OCI-LY7 (cell line): ENCODE measurements around the gene GLP1R. TPM values are rescaled to one million over a fixed set of nuclear protein-coding genes. Genes with fewer than 3 reads are reported as not detected.

ENCODE experiments used
- BruUV-seq: library from RNA; stranded (reverse); fragments of 400-500 nt; replicated peaks from 2 replicates; lab custom pipeline; 2021; lab: Mats Ljungman, UMichigan
- CTCF ChIA-PET: fragments of 300-600 bp; sonication (Branson Sonifier 250); formaldehyde crosslinking; loops from one replicate; lab custom pipeline; 2022; ENCODE audit warnings: antibody characterized with exemption; ENCODE audit not compliant: unreplicated experiment; lab: Charles Lee
- POLR2A ChIA-PET: fragments of 300-600 bp; sonication (Branson Sonifier 250); formaldehyde crosslinking; loops from one replicate; lab custom pipeline; 2022; ENCODE audit warnings: antibody characterized with exemption; lab: Charles Lee
- DNase-seq: peaks from one replicate; pipeline ENCODE4 v3.0.0-alpha.2; 2015; ENCODE audit warnings: low spot score
- H2AFZ ChIP-seq: fragments of 200-600 bp; sonication (generic), shearing (Covaris generic); 2 replicates; pipeline ENCODE4 v1.6.1; 2014; ENCODE audit warnings: mild to moderate bottlenecking, antibody characterized with exemption, low read length, moderate library complexity
- H3K27ac ChIP-seq: fragments of 200-600 bp; sonication (generic); 2 replicates; pipeline ENCODE4 v1.5.1; 2014; ENCODE audit warnings: mixed run types, low read depth, mild to moderate bottlenecking, moderate library complexity, low read length, inconsistent platforms; ENCODE audit not compliant: poor library complexity, severe bottlenecking
- H3K36me3 ChIP-seq: fragments of 200-600 bp; sonication (generic); 2 replicates; pipeline ENCODE4 v1.6.1; 2014; ENCODE audit warnings: mild to moderate bottlenecking, antibody characterized with exemption, low read length, moderate library complexity, mixed read lengths; ENCODE audit not compliant: insufficient read depth
- H3K4me1 ChIP-seq: fragments of 200-600 bp; sonication (generic); 2 replicates; pipeline ENCODE4 v1.5.1; 2014; ENCODE audit warnings: mild to moderate bottlenecking, low read length; ENCODE audit not compliant: insufficient read depth, poor library complexity, severe bottlenecking
- H3K4me2 ChIP-seq: fragments of 200-600 bp; sonication (generic); 2 replicates; pipeline ENCODE4 v1.6.1; 2014; ENCODE audit warnings: mild to moderate bottlenecking, low read length
- H3K4me3 ChIP-seq: fragments of 200-600 bp; sonication (generic); 2 replicates; pipeline ENCODE4 v1.5.1; 2014; ENCODE audit warnings: mild to moderate bottlenecking, low read depth, low read length; ENCODE audit not compliant: poor library complexity, severe bottlenecking
- H3K79me2 ChIP-seq: fragments of 200-600 bp; sonication (generic); 2 replicates; pipeline ENCODE4 v1.6.1; 2016; ENCODE audit warnings: low read depth, mild to moderate bottlenecking, low read length, moderate library complexity, mixed read lengths; ENCODE audit not compliant: insufficient read depth
- H3K9me2 ChIP-seq: fragments of 200-600 bp; sonication (generic); 2 replicates; pipeline ENCODE4 v1.6.1; 2016; ENCODE audit warnings: mild to moderate bottlenecking, low read length, mixed read lengths; ENCODE audit not compliant: insufficient read depth
- H3K9me3 ChIP-seq: fragments of 200-600 bp; sonication (generic); 2 replicates; pipeline ENCODE4 v1.6.1; 2014; ENCODE audit warnings: mild to moderate bottlenecking, mixed run types, low read length, mixed read lengths
- H4K20me1 ChIP-seq: fragments of 200-600 bp; sonication (generic); 2 replicates; pipeline ENCODE4 v1.6.1; 2014; ENCODE audit warnings: mild to moderate bottlenecking, antibody characterized with exemption, low read length, moderate library complexity, mixed read lengths; ENCODE audit not compliant: insufficient read depth
- EZH2phosphoT487 ChIP-seq: fragments of 200-600 bp; sonication (generic); IDR thresholded peaks from 2 replicates; pipeline ENCODE4 v1.6.1; 2018; ENCODE audit warnings: low read depth, borderline replicate concordance, mild to moderate bottlenecking, mixed run types, antibody characterized with exemption, low read length, moderate library complexity, mixed read lengths
- intact Hi-C: fragments of 100-400 bp; cut with micrococcal nuclease; formaldehyde crosslinking; loops from one replicate; pipeline ENCODE4 v1.10.0; 2022; ENCODE audit not compliant: unreplicated experiment
- total RNA-seq, 2 experiments: library from RNA; depleted of rRNA in 1 of 2; stranded (reverse); fragments of >200 nt in 1 of 2; shearing (Covaris generic) in 1 of 2; gene quantifications; 2 replicates each; pipeline ENCODE4 v1.2.3, GENCODE V29; 2014 to 2022
- TF ChIP-seq, protein P1 (sequence below): fragments of 200-600 bp; sonication (generic); conservative IDR thresholded peaks from 2 replicates; pipeline ENCODE4 v1.5.1; 2014; ENCODE audit warnings: mild to moderate bottlenecking, antibody characterized with exemption, low read length, moderate library complexity, mixed read lengths

The GLP1R gene
- total RNA-seq, 2 experiments from 2014 or later, result not detected

DNA sequence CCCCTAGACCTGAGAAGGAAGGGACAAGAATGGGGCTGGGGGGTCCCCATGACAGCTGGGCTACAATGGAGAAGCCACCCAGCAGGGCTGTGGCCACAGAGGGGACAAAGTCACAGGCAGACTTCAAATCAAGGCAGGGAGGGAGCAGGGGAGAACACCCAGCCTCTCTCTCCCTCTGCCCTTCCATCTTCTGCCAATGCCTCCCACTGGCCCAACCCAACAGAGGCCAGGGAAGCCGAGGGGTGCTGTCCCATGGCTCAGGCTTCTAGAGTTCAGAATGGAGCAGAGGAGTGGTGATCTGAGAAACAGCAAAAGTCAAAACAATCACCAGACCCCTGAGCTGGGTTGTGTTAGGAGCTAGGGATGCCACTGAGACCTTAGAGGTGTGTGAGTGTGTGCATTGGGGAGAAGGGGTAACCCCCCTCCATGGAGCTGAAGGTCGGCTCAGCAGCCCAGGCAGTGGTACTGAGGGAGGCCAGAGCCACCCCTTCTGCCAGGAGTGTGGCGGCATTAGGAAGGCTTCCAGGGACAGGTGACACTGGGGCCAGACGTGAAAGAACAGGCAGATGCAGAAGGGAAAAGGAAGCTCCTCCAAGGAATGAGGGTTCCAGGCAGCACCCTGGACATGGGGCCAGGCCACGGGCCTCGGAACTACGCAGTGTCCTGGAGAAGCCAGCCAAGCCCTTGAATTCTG lies 12.0 kb downstream of the GLP1R start:
- no peaks in the 10 kb centered on the region for H3K4me1 ChIP-seq
- no peak for DNase-seq
- H2AFZ ChIP-seq, result no peak overlapping the region
- H3K9me2 ChIP-seq, result no peaks in the 10 kb centered on the region
- no peaks in the 10 kb centered on the region for H3K9me3 ChIP-seq
- no peak for TF ChIP-seq EZH2phosphoT487
- TF ChIP-seq, protein P1, sequence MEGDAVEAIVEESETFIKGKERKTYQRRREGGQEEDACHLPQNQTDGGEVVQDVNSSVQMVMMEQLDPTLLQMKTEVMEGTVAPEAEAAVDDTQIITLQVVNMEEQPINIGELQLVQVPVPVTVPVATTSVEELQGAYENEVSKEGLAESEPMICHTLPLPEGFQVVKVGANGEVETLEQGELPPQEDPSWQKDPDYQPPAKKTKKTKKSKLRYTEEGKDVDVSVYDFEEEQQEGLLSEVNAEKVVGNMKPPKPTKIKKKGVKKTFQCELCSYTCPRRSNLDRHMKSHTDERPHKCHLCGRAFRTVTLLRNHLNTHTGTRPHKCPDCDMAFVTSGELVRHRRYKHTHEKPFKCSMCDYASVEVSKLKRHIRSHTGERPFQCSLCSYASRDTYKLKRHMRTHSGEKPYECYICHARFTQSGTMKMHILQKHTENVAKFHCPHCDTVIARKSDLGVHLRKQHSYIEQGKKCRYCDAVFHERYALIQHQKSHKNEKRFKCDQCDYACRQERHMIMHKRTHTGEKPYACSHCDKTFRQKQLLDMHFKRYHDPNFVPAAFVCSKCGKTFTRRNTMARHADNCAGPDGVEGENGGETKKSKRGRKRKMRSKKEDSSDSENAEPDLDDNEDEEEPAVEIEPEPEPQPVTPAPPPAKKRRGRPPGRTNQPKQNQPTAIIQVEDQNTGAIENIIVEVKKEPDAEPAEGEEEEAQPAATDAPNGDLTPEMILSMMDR, result no peak
- no peak overlapping the region for H3K4me3 ChIP-seq
- POLR2A ChIA-PET, result interaction anchor here (1.2 kb wide), 1 partner anchor 23 kb away, joined by 3 read pairs; no protein-coding TSS in a partner anchor
- H3K79me2 ChIP-seq, result no peaks in the 10 kb centered on the region
- no peaks in the 10 kb centered on the region for H3K36me3 ChIP-seq
- no peak overlapping the region for H3K4me2 ChIP-seq
- CTCF ChIA-PET, result no interaction called here
- H3K27ac ChIP-seq, result no peak overlapping the region
- BruUV-seq, result no TSS peak
- intact Hi-C loops, result no loop called here
- H4K20me1 ChIP-seq, result no peaks in the 10 kb centered on the region

- no peaks in the 10 kb centered on the region for H4K20me1 ChIP-seq
- no peaks in the 10 kb centered on the region for H3K9me2 ChIP-seq
- H3K27ac ChIP-seq, result no peak overlapping the region
- DNase-seq, result no peak
- no peak overlapping the region for H3K4me3 ChIP-seq
- no peak overlapping the region for H2AFZ ChIP-seq
- H3K36me3 ChIP-seq, result no peaks in the 10 kb centered on the region
- no peaks in the 10 kb centered on the region for H3K4me1 ChIP-seq
- no peak for TF ChIP-seq EZH2phosphoT487
- TF ChIP-seq, protein P1, result no peak
- CTCF ChIA-PET, result no interaction called here
- H3K4me2 ChIP-seq, result no peak overlapping the region
- POLR2A ChIA-PET, result interaction anchor here (1.2 kb wide), 1 partner anchor 23 kb away, joined by 3 read pairs; no protein-coding TSS in a partner anchor
- H3K9me3 ChIP-seq, result no peaks in the 10 kb centered on the region
- no peaks in the 10 kb centered on the region for H3K79me2 ChIP-seq
- intact Hi-C loops, result no loop called here
- no TSS peak for BruUV-seq
These were observed 12.6 kb downstream of the GLP1R start for GRCh38 chr6:39061182-39061581.

DNA sequence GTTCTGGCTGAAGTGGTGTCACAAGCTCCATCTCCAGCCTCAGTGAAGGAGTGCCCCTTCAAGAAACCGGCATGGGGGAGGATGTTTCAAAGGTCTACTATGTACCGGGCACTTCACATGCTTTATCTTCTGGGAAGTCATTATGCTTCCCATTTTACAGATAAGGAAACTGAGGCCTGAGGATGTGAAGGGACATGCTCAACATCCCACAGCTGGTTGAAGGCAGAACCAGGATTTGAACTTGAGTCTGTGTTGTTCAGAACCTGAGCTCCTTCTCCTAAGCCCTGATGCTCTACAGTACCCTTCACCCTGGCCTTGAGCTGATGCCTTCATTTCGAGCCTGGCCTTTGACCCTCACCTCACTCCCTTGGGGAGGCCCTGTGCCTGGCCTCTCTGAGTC lies 13.0 kb downstream of the GLP1R start:
- no peak overlapping the region for H3K27ac ChIP-seq
- H3K79me2 ChIP-seq, result no peaks in the 10 kb centered on the region
- H3K9me3 ChIP-seq, result no peaks in the 10 kb centered on the region
- intact Hi-C loops, result no loop called here
- no peak for DNase-seq
- ChIA-PET POLR2A (interaction anchor here (1.2 kb wide), 1 partner anchor 22 kb away, joined by 3 read pairs; no protein-coding TSS in a partner anchor), CTCF (no interaction called here)
- H3K4me2 ChIP-seq, result no peak overlapping the region
- H3K4me1 ChIP-seq, result no peaks in the 10 kb centered on the region
- H2AFZ ChIP-seq, result no peak overlapping the region
- H3K9me2 ChIP-seq, result no peaks in the 10 kb centered on the region
- H4K20me1 ChIP-seq, result no peaks in the 10 kb centered on the region
- H3K36me3 ChIP-seq, result no peaks in the 10 kb centered on the region
- no peak overlapping the region for H3K4me3 ChIP-seq
- TF ChIP-seq, protein P1, result no peak
- TF ChIP-seq EZH2phosphoT487, result no peak
- BruUV-seq, result no TSS peak
